Hippocampal formation (tissue), 2 donors: Measurements from ENCODE around the gene GNB2.
"Not testable (repeated sequence)": the region's sequence is repeated elsewhere in the genome, so short reads cannot be mapped to it uniquely, and the experiment has no call there.

Experiments
- DNase-seq, 2 donors: peaks; one replicate each; lab custom pipeline; 2025; lab: John Stamatoyannopoulos, UW

GNB2 gene

GRCh38 chr7:100694098-100694745 lies 20.7 kb downstream of the GNB2 start, which contains the start of gene GIGYF1:
Gene GIGYF1 (minus strand): TSS chr7:100694250. CDS start chr7:100688238, 6,012 bp downstream.
- DNase-seq: peak; percentile 50 to 72

- DNase-seq: no peak
These were observed 22.6 kb downstream of the GNB2 start for GRCh38 chr7:100696123-100696521.

GRCh38 chr7:100699018-100699417 lies 25.5 kb downstream of the GNB2 start:
- DNase-seq: no peak

GRCh38 chr7:100701089-100701488 lies 27.5 kb downstream of the GNB2 start:
- DNase-seq: not testable (repeated sequence)

GRCh38 chr7:100705320-100705752 lies 31.8 kb downstream of the GNB2 start:
- DNase-seq: peak; percentile 30 to 73

- peak; percentile 83 to 92 for DNase-seq
These were observed 32.5 kb downstream of the GNB2 start, which contains the start of gene POP7 for GRCh38 chr7:100705753-100706671. Gene POP7 (plus strand): TSS chr7:100706121. CDS start chr7:100706831, 710 bp downstream.

GRCh38 chr7:100706672-100707311 lies 33.3 kb downstream of the GNB2 start:
- DNase-seq: no peak

GRCh38 chr7:100708395-100708794 lies 34.9 kb downstream of the GNB2 start:
- DNase-seq: no peak

GRCh38 chr7:100710452-100710851 lies 36.9 kb downstream of the GNB2 start:
- DNase-seq: no peak

- no peak for DNase-seq
These were observed 37.8 kb downstream of the GNB2 start for GRCh38 chr7:100711369-100711768.

GRCh38 chr7:100714725-100715124 lies 41.2 kb downstream of the GNB2 start:
- no peak for DNase-seq

- not testable (repeated sequence) for DNase-seq
These were observed 43.5 kb downstream of the GNB2 start for GRCh38 chr7:100717073-100717472.

- DNase-seq: no peak
These were observed 46.2 kb downstream of the GNB2 start for GRCh38 chr7:100719523-100720278.

GRCh38 chr7:100720279-100720670 lies 46.7 kb downstream of the GNB2 start, which contains the start of gene EPO:
Gene EPO (plus strand): TSS chr7:100720468. CDS start chr7:100720981, 513 bp downstream.
- DNase-seq: no peak

GRCh38 chr7:100720671-100721504 lies 47.3 kb downstream of the GNB2 start:
- no peak for DNase-seq

GRCh38 chr7:100721505-100721812 lies 47.9 kb downstream of the GNB2 start:
- no peak for DNase-seq

GRCh38 chr7:100722480-100723212 lies 49.1 kb downstream of the GNB2 start:
- no peak for DNase-seq

GRCh38 chr7:100723732-100724275 lies 50.3 kb downstream of the GNB2 start:
- no peak for DNase-seq

- DNase-seq: not testable (repeated sequence)
These were observed 50.8 kb downstream of the GNB2 start for GRCh38 chr7:100724364-100724763.
